Stimulated activated CD4-positive, alpha-beta T cell treated with anti-CD3 and anti-CD28 coated beads, Interleukin-1b, Interleukin-23, amount 100 ng/mL, for 1 hour (primary cell): ENCODE data around the gene TSTD1.

Experiments
- DNase-seq, 2 donors: peaks; one replicate each; pipeline ENCODE4 v3.0.0-alpha.2; 2020; ENCODE audit warnings: low read depth in 2 of 2

Gene TSTD1

GRCh38 chr1:161038523-161039153, at the start of gene TSTD1:
TSTD1 (minus strand) TSS chr1:161038964; CDS start chr1:161038889, 75 bp downstream.
- peak; percentile 55 to 69 for DNase-seq

- DNase-seq = no peak
Measured at GRCh38 chr1:161086457-161086856, 47.7 kb upstream of the TSTD1 start.

GRCh38 chr1:161085165-161085564, 46.4 kb upstream of the TSTD1 start:
- no peak for DNase-seq

GRCh38 chr1:161084597-161084988, 45.8 kb upstream of the TSTD1 start:
- no peak for DNase-seq

GRCh38 chr1:161083748-161084596, 45.2 kb upstream of the TSTD1 start:
- DNase-seq = no peak

GRCh38 chr1:161082996-161083747, 44.4 kb upstream of the TSTD1 start:
- DNase-seq = no peak

- DNase-seq = no peak
Measured at GRCh38 chr1:161082483-161082882, 43.7 kb upstream of the TSTD1 start.

GRCh38 chr1:161081519-161081918, 42.8 kb upstream of the TSTD1 start:
- DNase-seq = no peak

GRCh38 chr1:161080441-161081405, 42.0 kb upstream of the TSTD1 start:
- DNase-seq = no peak

GRCh38 chr1:161079436-161080110, 40.8 kb upstream of the TSTD1 start:
- no peak for DNase-seq

- no peak for DNase-seq
Measured at GRCh38 chr1:161077426-161077825, 38.7 kb upstream of the TSTD1 start.

GRCh38 chr1:161076410-161076809, 37.6 kb upstream of the TSTD1 start:
- no peak for DNase-seq

GRCh38 chr1:161074676-161075368, 36.1 kb upstream of the TSTD1 start:
- no peak for DNase-seq

- no peak for DNase-seq
Measured at GRCh38 chr1:161073474-161074121, 34.8 kb upstream of the TSTD1 start.

- no peak for DNase-seq
Measured at GRCh38 chr1:161072751-161073449, 34.1 kb upstream of the TSTD1 start.

GRCh38 chr1:161071886-161072371, 33.2 kb upstream of the TSTD1 start:
- DNase-seq = no peak

- DNase-seq = no peak
Measured at GRCh38 chr1:161070761-161071160, 32.0 kb upstream of the TSTD1 start.

GRCh38 chr1:161069731-161070270, 31.0 kb upstream of the TSTD1 start, which contains the start of gene ARHGAP30:
ARHGAP30 (minus strand) TSS chr1:161069891; CDS start chr1:161069624, 267 bp downstream.
- peak; percentile 39 to 63 for DNase-seq
